Mesodermal cell (in vitro differentiated cells): ENCODE results near the gene MAP2K3.

Experiments used
- H3K27ac ChIP-seq: 2 replicates; pipeline ENCODE4 v1.7.0; 2013; ENCODE audit warnings: mild to moderate bottlenecking, low read depth, low read length, moderate library complexity; ENCODE audit not compliant: severe bottlenecking
- H3K36me3 ChIP-seq: 2 replicates; pipeline ENCODE4 v1.7.1; 2013; ENCODE audit warnings: mild to moderate bottlenecking, low read length, moderate library complexity; ENCODE audit not compliant: control insufficient read depth, insufficient read depth
- H3K4me1 ChIP-seq: one replicate; pipeline ENCODE4 v1.7.1; 2013; ENCODE audit warnings: mild to moderate bottlenecking, low read length; ENCODE audit not compliant: insufficient read depth, control insufficient read depth, poor library complexity, severe bottlenecking
- H3K4me3 ChIP-seq: 2 replicates; pipeline ENCODE4 v1.7.0; 2013; ENCODE audit warnings: low read length, control low read depth, mild to moderate bottlenecking; ENCODE audit not compliant: insufficient read depth, poor library complexity, severe bottlenecking; ENCODE audit errors: extremely low read depth
- H3K9me3 ChIP-seq: 2 replicates; pipeline ENCODE4 v1.7.1; 2013; ENCODE audit warnings: mild to moderate bottlenecking, low read length, moderate library complexity; ENCODE audit not compliant: control insufficient read depth
- WGBS, 2 experiments: methylation state at CpG; one replicate each; pipeline ENCODE4 v1.1.5; 2013; ENCODE audit warnings: missing lambda C conversion rate in 2 of 2; ENCODE audit not compliant: insufficient coverage in 2 of 2; 5-methylcytosine and 5-hydroxymethylcytosine counted together

The MAP2K3 gene

GRCh38 chr17:21298056-21298982 is 13.8 kb downstream of the MAP2K3 start:
- peaks cover 50% of the 10 kb centered on the region for H3K36me3 ChIP-seq
- WGBS, 2 experiments = 76 to 82% methylated on average over 21 to 22 of the region's 22 CpGs

GRCh38 chr17:21298983-21299519 is 14.5 kb downstream of the MAP2K3 start:
- WGBS, 2 experiments = 62 to 67% methylated on average over 12 to 13 of the region's 13 CpGs
- Histone ChIP-seq H3K27ac (no peak overlapping the region), H3K9me3 (no peaks in the 10 kb centered on the region), H3K4me3 (no peak overlapping the region), H3K4me1 (no peaks in the 10 kb centered on the region), H3K36me3 (peaks cover 57% of the 10 kb centered on the region)

More at GRCh38 chr17:21298056-21298982, 13.8 kb downstream of the MAP2K3 start:
- Histone ChIP-seq H3K4me1 (no peaks in the 10 kb centered on the region), H3K9me3 (no peaks in the 10 kb centered on the region), H3K27ac (no peak overlapping the region), H3K4me3 (no peak overlapping the region)

GRCh38 chr17:21299981-21300600 is 15.6 kb downstream of the MAP2K3 start:
- H3K9me3 ChIP-seq = no peaks in the 10 kb centered on the region
- H3K4me3 ChIP-seq = no peak overlapping the region
- H3K36me3 ChIP-seq = peaks cover 64% of the 10 kb centered on the region
- H3K27ac ChIP-seq = no peak overlapping the region
- WGBS, 2 experiments = 68 to 69% methylated on average over 7 of the region's 7 CpGs
- H3K4me1 ChIP-seq = no peaks in the 10 kb centered on the region

GRCh38 chr17:21300601-21301571 is 16.4 kb downstream of the MAP2K3 start:
- Histone ChIP-seq H3K4me1 (no peaks in the 10 kb centered on the region), H3K27ac (no peak overlapping the region), H3K4me3 (no peak overlapping the region), H3K9me3 (no peaks in the 10 kb centered on the region), H3K36me3 (peaks cover 64% of the 10 kb centered on the region)
- 73 to 75% methylated on average over 31 of the region's 31 CpGs for WGBS, 2 experiments

GRCh38 chr17:21301593-21302550 is 17.4 kb downstream of the MAP2K3 start:
- H3K36me3 ChIP-seq = peaks cover 64% of the 10 kb centered on the region
- no peak overlapping the region for H3K27ac ChIP-seq
- no peaks in the 10 kb centered on the region for H3K9me3 ChIP-seq
- no peak overlapping the region for H3K4me3 ChIP-seq
- WGBS, 2 experiments = 76 to 78% methylated on average over 16 to 19 of the region's 19 CpGs
- H3K4me1 ChIP-seq = no peaks in the 10 kb centered on the region

- Histone ChIP-seq H3K36me3 (peaks cover 66% of the 10 kb centered on the region), H3K9me3 (no peaks in the 10 kb centered on the region), H3K27ac (no peak overlapping the region), H3K4me3 (no peak overlapping the region), H3K4me1 (no peaks in the 10 kb centered on the region)
- 71 to 74% methylated on average over 17 to 21 of the region's 21 CpGs for WGBS, 2 experiments
These were observed 18.4 kb downstream of the MAP2K3 start for GRCh38 chr17:21302711-21303425.

GRCh38 chr17:21303441-21304065 is 19.0 kb downstream of the MAP2K3 start:
- Histone ChIP-seq H3K27ac (no peak overlapping the region), H3K4me3 (no peak overlapping the region), H3K4me1 (no peaks in the 10 kb centered on the region), H3K9me3 (no peaks in the 10 kb centered on the region), H3K36me3 (peaks cover 62% of the 10 kb centered on the region)
- 86 to 90% methylated on average over 8 of the region's 8 CpGs for WGBS, 2 experiments

- peaks cover 62% of the 10 kb centered on the region for H3K36me3 ChIP-seq
- WGBS, 2 experiments = 80 to 87% methylated on average over 8 to 9 of the region's 9 CpGs
These were observed 19.6 kb downstream of the MAP2K3 start for GRCh38 chr17:21304091-21304490.

More at GRCh38 chr17:21304091-21304490, 19.6 kb downstream of the MAP2K3 start:
- no peaks in the 10 kb centered on the region for H3K9me3 ChIP-seq
- H3K27ac ChIP-seq = no peak overlapping the region
- H3K4me1 ChIP-seq = no peaks in the 10 kb centered on the region
- H3K4me3 ChIP-seq = no peak overlapping the region
